Activated T-cell treated with anti-CD3 and anti-CD28 coated beads for 48 hours (primary cell): ENCODE measurements around the gene VAMP4.
A peak's percentile ranks its signal among the peaks of the same experiment; 100 is the strongest.
"Not testable (repeated sequence)": the region's sequence is repeated elsewhere in the genome, so short reads cannot be mapped to it uniquely, and the experiment has no call there.

Source experiments
- DNase-seq: peaks from one replicate; pipeline ENCODE4 v3.0.0-alpha.2; 2020; ENCODE audit warnings: low read depth

Gene VAMP4

DNA sequence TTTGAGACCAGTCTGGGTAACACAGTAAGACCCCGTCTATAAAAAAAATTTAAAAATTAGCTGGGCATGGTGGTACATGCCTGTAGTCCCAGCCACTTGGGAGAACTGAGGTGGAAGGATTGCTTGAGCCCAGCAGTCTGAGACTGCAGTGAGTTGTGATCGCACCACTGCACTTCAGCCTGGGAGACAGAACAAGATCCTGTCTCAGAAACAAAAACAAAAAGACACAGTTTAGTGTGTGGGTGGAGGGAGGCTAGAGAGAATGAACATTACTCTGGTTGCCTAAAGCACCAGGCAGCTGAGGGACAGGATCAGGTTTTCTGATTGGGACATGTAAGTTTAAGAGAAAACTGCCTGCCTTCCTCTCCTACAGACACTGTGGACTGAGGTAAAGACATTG, 42.3 kb downstream of the VAMP4 start:
- DNase-seq: no peak

DNA sequence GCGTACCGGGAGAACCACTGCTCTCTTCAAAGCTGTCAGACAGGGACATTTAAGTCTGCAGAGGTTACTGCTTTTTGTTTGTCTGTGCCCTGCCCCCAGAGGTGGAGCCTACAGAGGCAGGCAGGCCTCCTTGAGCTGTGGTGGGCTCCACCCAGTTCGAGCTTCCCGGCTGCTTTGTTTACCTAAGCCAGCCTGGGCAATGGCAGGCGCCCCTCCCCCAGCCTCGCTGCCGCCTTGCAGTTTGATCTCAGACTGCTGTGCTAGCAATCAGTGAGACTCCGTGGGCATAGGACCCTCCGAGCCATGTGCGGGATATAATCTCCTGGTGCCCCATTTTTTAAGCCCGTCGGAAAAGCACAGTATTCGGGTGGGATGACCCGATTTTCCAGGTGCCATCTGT, 46.1 kb downstream of the VAMP4 start:
- DNase-seq: not testable (repeated sequence)

DNA sequence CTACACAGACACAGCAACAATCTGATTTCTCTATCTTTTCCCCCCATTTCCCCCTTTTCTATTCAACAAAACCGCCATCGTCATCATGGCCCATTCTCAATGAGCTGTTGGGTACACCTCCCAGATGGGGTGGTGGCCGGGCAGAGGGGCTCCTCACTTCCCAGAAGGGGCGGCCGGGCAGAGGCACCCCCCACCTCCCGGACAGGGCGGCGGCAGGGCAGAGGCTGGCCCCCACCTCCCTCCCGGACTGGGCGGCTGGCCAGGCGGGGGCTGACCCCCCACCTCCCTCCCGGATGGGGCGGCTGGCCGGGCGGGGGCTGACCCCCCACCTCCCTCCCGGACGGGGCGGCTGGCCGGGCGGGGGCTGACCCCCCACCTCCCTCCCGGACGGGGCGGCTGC, 48.3 kb downstream of the VAMP4 start:
- not testable (repeated sequence) for DNase-seq

DNA sequence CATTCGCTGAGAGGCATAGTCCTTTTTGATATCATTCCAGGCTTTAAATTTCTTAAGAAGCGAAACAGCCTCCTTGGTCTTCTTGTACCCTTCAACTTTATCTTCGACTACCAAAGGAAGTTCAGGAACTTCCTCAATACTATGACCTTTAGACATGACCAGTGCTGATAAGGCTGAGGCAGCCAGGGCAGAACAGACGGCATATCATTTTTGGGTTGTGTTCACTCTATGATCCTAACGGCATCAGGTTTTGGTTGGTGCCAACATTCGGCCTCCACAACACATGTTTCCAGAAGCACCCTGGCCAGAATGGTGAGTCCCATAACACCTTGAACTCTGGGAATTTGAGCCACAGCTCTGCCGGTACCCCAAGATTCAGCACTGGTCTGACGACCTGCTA, 58.0 kb downstream of the VAMP4 start:
- no peak for DNase-seq

DNA sequence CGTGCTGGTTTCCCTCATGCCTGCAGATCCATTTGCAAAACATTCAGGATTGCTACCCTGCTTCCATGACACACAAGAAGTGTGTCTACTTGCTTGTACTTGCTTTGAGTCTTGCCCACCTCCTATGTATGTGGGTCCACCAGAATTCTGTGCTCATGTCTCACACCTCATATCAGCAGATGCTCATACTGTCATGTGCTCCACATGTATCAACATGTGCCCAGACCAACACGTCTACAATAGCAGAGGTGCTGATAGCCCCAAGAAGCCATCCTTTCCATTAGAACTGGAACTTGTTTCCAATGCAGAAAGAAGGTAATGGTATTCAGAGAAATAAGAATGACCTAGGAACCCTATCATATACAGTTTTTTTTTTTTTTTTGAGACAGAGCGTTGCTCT, 61.5 kb downstream of the VAMP4 start:
- DNase-seq: no peak

DNA sequence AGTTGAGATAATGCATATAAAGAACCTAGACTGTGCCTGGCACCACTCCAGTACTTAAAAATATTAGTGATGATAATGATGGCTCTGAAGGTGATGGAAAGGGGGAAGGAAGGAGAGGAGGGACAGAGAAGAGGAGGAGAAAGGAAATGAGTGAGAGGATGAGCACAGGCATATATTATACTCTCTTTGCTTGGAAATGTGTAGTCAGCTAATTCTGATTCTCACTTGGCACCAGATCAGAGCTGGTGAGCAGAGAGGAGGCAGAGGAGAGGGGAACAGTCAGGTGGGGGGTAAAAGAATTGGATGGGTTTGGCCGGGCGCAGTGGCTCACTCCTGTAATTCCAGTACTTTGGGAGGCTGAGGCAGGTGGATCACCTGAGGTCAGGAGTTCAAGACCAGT, 65.0 kb downstream of the VAMP4 start:
- no peak for DNase-seq

DNA sequence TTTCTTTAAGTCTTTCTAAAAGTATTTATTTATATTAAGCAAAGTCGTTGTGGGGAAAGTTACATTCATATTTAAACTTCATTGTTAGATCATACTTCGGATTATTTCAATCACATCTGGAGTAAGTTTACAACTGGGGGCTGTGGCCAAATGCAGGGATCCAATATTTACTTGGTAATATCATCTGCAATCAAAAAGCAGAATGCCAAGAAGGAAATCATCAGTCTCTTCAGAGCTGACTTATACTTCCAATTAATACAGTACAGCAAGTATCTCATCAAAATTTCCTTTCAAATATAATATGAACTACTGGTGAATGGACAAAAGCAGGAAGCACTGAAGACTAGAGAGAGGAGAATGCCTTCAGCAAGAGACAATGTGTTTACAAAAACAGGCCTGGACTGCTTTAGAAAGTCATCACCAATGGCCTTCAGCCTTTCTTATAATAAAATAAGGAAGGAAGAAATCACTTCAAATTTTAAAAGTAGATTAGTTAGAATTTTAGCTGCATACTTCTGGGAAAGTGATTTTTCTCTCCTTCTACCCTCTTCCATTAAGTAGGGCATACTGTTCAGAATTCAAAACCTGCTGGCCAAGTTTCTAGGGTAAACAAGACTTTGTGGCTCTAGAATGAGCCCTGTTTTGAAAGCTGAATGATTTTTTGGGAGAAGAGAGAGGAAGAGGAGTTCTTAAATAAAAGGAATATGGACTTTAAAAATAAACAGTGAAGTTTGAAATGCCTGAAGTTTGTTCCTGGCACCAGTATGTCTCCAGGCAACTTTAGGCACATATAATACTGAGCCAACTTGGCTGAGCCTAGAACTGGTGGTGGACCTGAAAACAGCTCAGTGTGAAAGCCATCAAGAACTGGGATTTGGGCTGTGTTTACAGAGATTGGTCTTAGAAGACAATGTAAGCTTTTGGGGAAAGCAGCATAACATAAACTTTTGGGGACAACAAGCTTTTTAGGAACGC, 67.1 kb downstream of the VAMP4 start:
- DNase-seq: no peak

DNA sequence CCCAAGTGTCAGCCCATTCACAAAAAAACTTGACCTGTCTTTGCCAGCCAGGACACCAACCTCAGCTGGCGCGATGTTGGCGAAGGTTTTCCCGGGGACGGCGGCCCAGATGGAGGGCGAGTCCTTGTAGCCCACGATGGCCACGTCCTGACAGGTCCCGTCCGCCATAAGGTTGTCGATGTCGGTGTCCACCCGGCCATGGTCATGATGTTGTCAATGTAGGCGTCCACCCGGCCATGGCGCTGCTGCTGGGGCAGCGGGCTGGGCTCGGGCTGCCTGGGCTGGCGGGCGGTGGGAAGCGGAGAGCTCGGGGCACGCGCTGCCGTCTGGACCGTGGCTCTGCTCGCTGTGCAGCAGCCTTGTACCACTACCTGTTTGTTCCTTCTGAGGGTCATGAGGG, 71.1 kb downstream of the VAMP4 start:
- no peak for DNase-seq

DNA sequence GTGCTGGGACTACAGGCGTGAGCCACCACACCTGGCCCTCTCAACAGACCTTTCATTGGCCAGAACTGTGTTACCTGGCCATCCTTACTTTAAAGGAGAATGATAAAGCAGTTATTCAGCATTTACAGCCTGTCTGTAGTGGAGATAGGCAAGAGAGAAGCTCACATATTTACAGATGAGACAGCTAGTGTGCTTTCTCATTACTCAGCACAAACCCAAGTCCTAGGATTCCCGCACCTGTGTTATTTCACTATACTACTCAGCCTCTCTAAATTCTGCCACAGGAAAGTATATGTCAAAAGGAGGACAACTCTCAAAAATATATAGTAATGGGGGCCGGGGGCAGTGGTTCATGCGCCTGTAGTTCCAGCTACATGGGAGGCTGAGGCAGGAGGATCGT, 73.5 kb downstream of the VAMP4 start:
- DNase-seq: no peak

DNA sequence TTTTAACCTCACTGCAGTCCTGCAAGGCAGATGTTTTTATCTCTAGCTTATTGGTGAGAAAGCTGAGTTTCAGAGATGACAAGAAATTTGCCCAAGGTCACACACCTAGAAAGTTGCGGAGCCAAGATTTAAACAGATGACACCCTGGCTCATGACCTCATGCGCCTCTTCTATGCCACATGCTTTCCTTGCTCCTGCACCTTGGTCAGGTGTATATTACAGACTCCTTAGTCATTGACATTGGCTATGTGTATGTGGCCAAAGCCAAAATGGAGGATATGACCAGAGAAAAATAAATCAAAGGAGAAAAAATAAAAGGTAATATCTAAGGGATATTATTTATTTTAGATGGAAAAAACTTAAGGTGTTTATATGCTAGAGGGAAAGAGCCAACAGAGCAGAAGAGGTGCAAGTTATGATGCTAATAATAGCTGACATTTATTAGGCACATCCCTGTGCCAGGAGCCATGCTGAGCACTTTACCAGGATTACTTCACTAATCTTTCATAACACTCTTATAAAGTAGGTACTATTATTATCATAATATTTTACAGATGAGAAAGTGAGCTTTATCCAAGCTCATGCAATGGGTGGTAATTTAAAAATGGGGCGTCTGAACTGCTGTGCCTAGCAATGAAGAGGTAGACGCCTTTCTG, 75.6 kb downstream of the VAMP4 start:
- DNase-seq: no peak

DNA sequence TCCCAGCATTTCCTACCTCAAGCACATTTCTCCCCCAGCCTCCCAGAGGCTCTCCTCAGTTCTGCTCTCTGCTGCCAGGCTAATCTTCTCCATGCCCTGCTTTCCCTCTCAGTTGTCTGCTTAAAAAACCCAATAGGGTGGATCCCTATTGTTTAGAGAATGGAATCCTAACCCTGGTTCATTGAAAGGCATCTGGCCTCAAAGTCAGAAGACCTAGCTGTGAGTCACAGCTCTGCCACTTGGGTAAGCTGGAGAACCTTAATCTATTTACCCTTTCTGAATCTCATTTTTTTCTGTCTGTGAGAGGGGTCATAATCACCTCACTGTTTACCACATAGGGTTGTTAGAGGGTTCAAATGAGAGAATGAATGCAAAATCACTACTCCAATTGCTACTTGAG, 76.9 kb downstream of the VAMP4 start:
- no peak for DNase-seq

DNA sequence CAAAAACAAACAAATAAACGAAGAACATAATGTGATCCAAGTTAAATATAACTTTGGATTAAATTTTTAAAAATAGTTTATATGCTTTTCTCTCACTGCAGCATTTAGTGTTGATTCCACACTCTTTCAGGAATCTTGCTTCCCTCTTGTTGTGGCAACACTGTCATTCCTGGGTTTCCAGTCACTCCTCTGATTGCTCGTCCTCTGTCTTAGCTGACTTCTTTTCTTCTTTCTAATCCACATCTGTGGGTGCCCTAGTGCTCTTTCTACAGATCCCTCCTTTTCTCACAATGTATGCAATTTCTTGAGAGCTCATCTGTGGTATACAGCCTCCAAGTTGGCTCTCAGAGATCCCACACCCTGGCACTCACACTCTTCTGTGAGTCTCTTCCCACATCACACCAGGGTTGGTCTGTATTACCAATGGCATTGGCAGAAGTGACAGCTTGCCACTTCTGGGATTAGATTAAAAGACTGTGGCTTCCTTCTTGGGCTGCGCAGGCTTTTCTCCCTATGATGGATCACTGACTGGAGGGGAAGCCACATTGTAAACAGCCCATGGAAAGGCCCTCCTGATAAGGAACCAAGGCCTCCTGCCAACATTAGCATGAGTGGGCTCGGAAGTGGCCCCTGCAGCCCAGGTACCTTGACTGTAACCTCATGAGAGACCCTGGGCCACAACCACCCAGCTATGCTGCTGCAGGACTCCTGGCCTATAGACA, 77.8 kb downstream of the VAMP4 start:
- DNase-seq: no peak

DNA sequence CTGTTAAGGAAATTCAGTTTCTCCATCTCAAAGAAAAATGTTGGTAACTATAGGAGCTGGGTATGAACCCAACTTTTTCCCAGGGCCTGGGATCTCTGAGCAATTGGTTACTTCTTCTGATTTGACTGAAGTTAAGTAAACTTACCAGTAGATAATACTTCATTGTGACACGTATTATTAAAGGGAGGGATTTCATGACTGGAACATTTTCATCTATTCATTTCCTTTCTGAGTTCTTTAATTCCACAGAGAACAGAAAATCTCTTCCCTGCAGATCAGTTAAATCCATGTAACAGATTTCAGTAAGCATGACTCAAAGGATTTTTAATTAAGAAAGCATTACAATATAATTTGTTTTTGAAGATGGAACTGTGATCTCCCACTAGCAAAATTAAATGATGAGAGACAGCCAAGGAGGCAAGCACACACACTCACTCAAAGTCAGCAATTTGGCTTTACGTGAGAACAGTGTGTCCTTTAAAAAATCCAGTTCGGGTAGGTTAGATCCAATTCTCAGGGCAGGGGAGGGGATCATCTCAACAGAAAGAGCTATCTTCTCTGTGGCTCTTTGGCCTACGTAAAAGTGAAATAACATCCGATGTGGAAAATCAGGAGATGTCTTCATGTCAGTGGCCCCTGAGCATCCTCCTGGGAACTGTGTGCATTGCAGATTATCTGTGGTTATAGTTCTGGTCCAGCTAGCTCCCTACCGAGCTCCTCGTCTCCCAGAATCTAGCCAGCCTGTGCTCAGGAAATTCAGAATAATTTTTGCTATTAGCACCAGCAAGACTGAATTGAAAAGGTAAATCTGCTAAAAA, 78.6 kb downstream of the VAMP4 start:
- no peak for DNase-seq

DNA sequence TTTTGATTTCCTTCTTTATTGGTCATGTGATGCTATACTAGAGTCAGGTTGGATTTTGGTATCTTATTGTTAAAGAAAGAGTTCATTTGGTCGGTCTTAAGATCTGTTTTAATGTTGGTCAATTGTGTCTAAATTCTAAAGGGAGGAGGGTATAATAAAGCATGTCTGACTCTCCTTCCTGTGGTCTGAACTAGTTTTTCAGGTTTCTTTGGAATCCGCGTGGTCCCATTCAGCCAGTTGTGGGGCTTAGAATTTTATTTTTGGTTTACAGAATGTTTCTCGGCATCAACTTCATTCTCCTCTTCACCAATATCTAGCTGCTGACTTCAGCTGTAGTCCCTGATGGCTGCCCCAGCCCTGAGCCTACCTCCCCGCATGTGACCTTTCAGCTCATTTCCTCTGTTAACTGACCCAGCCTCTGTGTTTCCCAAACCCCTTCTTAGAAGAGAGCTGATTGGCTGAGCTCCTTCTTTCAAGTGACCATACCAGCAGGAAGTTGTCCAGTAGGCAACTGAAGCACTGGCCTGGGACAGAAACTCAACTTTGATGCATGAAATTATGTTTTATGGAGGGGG, 80.7 kb downstream of the VAMP4 start:
- no peak for DNase-seq

DNA sequence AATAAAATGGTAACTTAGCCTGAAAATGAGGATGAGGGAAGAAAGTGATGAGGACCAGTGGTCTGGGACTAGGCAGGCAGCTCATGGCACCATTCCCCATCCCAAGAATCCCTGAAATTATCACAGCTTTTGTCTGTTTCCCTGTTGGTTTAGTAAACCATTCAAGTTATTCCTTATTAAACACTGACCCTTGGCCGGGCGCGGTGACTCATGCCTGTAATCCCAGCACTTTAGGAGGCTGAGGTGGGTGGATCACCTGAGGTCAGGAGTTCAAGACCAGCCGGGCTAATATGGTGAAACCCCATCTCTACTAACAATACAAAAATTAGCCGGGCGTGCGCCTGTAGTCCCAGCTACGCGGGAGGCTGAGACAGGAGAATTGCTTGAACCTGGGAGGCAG, 85.7 kb downstream of the VAMP4 start:
- DNase-seq: not testable (repeated sequence)

DNA sequence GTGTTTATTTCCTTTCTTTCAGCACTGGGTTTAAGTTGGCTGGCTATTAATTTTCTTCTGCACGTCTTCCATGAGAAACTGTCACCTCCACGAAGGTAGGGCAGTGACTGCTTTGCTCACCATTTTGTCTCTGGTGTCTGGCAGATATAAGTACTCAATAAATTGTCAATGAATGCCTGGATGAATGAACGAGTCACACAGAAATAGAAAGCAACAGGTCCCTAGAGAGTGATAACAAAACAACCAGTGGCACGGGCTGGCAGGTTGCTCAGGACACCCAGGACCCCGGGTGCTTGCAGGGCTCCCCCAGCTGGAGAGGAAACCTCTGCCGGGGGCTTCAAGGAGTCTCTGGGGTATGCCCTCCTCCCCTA, 86.1 kb downstream of the VAMP4 start:
- DNase-seq: no peak

DNA sequence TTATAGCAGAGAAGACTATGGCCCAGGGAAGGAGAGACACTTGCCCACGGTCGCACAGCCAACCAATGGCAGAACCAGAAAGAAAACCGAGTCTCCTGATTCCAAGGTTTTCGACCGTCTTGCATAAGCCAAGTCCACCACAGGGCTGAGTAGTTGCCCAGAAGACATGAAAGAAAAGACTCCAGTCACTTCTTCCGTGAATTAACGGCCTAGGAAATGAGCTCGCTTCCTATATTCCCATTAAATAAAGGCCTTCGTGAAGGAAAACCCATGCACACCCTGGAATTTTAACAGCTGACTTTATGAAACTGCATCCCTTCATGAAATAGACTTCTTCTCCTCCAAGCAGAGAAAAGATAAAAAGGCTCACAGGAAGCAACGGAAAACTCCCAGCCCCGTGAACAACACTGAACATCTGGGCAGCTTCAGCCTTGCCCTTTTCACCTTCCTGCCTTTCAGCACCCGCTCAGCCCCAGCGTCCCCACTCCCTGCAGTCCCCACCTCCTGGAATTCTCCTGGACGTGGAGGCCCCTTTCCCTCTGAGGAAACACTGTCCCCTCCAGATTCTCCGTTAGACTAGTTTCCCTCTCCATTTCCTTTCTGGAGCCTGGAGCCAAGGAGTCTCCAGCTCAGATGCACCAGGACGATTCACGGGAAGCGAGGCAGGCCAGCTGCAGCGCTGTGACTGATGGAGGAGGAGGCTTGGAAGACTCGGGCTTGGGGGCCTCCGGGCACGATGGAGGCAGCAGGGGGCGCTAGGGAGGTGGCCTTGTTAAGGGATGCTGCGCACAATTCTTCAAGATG, 86.7 kb downstream of the VAMP4 start:
- peak; percentile 73 for DNase-seq

DNA sequence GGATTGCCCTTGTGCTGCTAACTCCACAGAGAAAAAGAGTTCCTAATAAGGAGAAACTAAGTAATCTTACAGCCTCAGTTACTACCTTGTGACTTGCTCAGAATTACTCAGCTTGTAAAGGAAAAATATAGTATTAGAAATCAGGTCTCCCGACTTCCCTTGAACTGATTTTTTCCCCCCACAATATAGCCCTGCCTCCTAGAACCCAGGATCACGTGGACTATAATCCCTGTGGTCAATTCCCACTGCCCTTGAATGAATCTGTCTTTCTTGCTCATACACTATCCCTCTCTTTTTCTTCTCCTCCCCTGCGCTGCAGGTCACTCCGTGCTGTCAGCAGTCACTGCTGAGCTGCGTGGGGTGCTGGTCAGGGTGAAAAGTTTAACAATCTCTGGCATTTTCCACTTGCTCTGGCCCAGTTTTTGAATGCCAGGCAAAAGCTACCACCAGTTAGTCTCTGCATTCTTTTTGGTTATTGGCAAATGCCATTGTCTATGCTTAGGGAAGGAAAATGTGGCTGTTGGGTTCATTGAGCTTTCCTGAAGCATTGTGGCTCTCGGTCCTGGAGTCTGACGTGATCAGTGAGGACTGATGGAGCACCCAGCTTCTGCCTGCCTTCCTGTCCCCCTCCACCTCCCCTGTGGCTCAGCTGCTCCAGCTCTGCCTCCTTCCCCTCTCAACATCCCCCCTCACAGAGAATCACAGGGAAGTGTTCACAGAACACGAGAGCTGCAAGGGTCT, 87.5 kb downstream of the VAMP4 start:
- DNase-seq: no peak

DNA sequence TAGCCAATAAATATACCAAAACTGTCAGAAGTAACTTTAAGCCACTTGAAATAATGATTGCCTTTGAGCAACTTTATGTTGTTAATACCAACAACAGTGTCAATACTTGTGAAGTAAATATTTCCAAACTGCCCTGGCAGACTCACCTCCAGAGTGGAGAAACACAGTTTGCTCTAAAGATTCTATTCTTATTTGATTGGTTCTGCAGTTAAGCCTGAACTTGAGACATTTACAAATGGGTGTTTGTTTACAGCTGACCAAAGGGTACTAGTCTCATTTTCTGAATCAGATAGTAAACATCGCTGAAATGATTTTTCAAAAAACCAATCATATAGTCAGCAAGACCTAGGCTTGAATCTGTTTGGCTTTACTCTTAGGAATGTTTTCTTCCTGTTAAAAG, 88.1 kb downstream of the VAMP4 start:
- DNase-seq: no peak

DNA sequence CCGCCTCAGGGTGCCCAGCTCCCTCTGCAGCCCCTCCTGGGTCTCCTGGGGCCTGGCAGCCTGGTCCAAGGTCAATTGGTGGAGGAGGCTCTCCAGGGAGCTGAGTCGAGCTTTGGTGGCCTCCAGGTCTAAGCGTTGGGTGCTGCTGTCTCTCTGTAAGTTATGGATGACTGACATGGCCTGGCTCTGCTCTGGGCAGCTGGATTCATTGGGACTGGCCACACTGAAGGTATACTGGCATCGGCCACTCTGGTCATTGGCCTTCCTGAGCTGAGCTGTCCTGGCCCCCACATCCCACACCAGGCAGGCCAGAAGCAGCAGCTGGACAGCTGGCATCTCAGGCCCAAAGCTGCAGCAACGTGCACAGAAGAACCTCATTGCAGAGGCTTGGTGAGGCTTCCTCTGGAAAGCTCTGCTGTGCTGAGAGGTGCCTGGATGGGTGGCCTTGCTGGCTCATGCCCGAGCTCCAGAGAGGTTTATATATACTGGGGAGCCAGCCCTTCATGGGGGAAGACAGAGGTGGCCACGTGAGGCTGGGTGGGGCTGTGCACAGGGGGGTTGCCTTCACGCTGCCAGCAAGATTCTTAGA, 89.5 kb downstream of the VAMP4 start, which contains the start of gene MYOC:
Gene MYOC (minus strand): TSS at position 455 of the 589 bp plus-strand sequence. CDS start 77 bp downstream, at position 378.
- no peak for DNase-seq
